Measurements from ENCODE around the gene MANBA. TPM values are rescaled to one million over a fixed set of nuclear protein-coding genes. Genes with fewer than 3 reads are reported as not detected.

The MANBA gene
- total and polyA plus RNA-seq, 2 of the 13 experiments (the other 11 are each of a cell fraction or from before 2014, with no cell fraction given), result 11.7 to 33.3 TPM

GRCh38 chr4:102808009-102808408 lies 47.2 kb upstream of the MANBA start:
- Histone ChIP-seq H3K27ac (ENCODE audit: extremely low read length, insufficient read depth, low read length) (no peak overlapping the region), H3K79me2 (ENCODE audit: insufficient read depth, low read length) (peaks cover 91% of the 10 kb centered on the region), H3K4me1 (ENCODE audit: insufficient read depth, low read length) (peaks cover 21% of the 10 kb centered on the region), H2AFZ (ENCODE audit: low read length) (no peak overlapping the region), H3K27me3 (ENCODE audit: control insufficient read depth in 1 of 2, insufficient read depth in 2 of 2, low read length in 2 of 2) (no peaks in the 10 kb centered on the region), H3K9me3 (ENCODE audit: low read length) (no peaks in the 10 kb centered on the region), H4K20me1 (ENCODE audit: insufficient read depth, low read length) (peaks cover 53% of the 10 kb centered on the region), H3K4me3 (replicated peaks in 1 of 3; ENCODE audit: insufficient read depth in 1 of 3, low read depth in 2 of 3, low read length in 3 of 3) (no peak overlapping the region), H3K9ac (ENCODE audit: insufficient read depth, low read depth, low read length) (no peak overlapping the region), H3K4me2 (ENCODE audit: low read depth, low read length) (no peak overlapping the region), H3K36me3 (replicated peaks in 1 of 2; ENCODE audit: control insufficient read depth in 1 of 2, insufficient read depth in 2 of 2, low read length in 2 of 2) (peaks cover 8 to 70% of the 10 kb centered on the region in 2 experiments)
- no peak for ATAC-seq
- 93% methylated on average over 2 of the region's 2 CpGs for WGBS (ENCODE audit: low lambda C conversion rate)
- CTCF ChIA-PET (ENCODE audit: low intra/inter-chr PET ratio, low total read pairs), result no interaction called here
- no peak for FAIRE-seq
- TF ChIP-seq ZNF782 (CRISPR knock-in tag; IDR thresholded peaks at IDR 0.05; ENCODE audit: borderline replicate concordance), result no peak
- TF ChIP-seq KDM5A (IDR thresholded peaks at IDR 0.05; ENCODE audit: borderline replicate concordance, low read length), result no peak
- no peak for TF ChIP-seq TMF1 (CRISPR knock-in tag; IDR thresholded peaks at IDR 0.05; ENCODE audit: low read depth)
- peak; percentile 86 for TF ChIP-seq RBM22 (optimal IDR thresholded peaks at IDR 0.05; ENCODE audit: low read length)
- intact Hi-C loops (cut with micrococcal nuclease; ENCODE audit: unreplicated experiment), result no loop called here
- POLR2A ChIA-PET, result no interaction called here
- in situ Hi-C loops (cut with HindIII; ENCODE audit: extremely low pct_ligation_motif_present, low pct_unique_long_range_greater_than_20kb), result no loop called here
- no TSS peak for BruUV-seq (replicated peaks)
- no peak for DNase-seq (ENCODE audit: low spot score)

- Histone ChIP-seq H4K20me1 (ENCODE audit: insufficient read depth, low read length) (peaks cover 52% of the 10 kb centered on the region), H3K4me2 (ENCODE audit: low read depth, low read length) (no peak overlapping the region), H3K36me3 (replicated peaks in 1 of 2; ENCODE audit: control insufficient read depth in 1 of 2, insufficient read depth in 2 of 2, low read length in 2 of 2) (peaks cover 11 to 70% of the 10 kb centered on the region in 2 experiments), H3K4me1 (ENCODE audit: insufficient read depth, low read length) (peaks cover 21% of the 10 kb centered on the region), H2AFZ (ENCODE audit: low read length) (no peak overlapping the region), H3K27ac (ENCODE audit: extremely low read length, insufficient read depth, low read length) (no peak overlapping the region), H3K9me3 (ENCODE audit: low read length) (no peaks in the 10 kb centered on the region), H3K79me2 (ENCODE audit: insufficient read depth, low read length) (peaks cover 88% of the 10 kb centered on the region), H3K9ac (ENCODE audit: insufficient read depth, low read depth, low read length) (no peak overlapping the region), H3K27me3 (ENCODE audit: control insufficient read depth in 1 of 2, insufficient read depth in 2 of 2, low read length in 2 of 2) (no peaks in the 10 kb centered on the region), H3K4me3 (replicated peaks in 1 of 3; ENCODE audit: insufficient read depth in 1 of 3, low read depth in 2 of 3, low read length in 3 of 3) (no peak overlapping the region)
- POLR2A ChIA-PET, result no interaction called here
- WGBS (ENCODE audit: low lambda C conversion rate), result 85% methylated on average over 1 of the region's 1 CpG
- DNase-seq (ENCODE audit: low spot score), result no peak
- CTCF ChIA-PET (ENCODE audit: low intra/inter-chr PET ratio, low total read pairs), result no interaction called here
- no TSS peak for BruUV-seq (replicated peaks)
- ATAC-seq, result no peak
- FAIRE-seq, result no peak
- in situ Hi-C loops (cut with HindIII; ENCODE audit: extremely low pct_ligation_motif_present, low pct_unique_long_range_greater_than_20kb) (no loop called here), intact Hi-C loops (cut with micrococcal nuclease; ENCODE audit: unreplicated experiment) (no loop called here)
- TF ChIP-seq ZNF343 (CRISPR knock-in tag; IDR thresholded peaks at IDR 0.05) (no peak), MXI1 (IDR thresholded peaks at IDR 0.05; ENCODE audit: borderline replicate concordance, low read depth, low read length) (no peak), NR3C1 (CRISPR knock-in tag; IDR thresholded peaks at IDR 0.05) (no peak), MTF1 (CRISPR knock-in tag; IDR thresholded peaks at IDR 0.05) (no peak), ZBTB8A (CRISPR knock-in tag; IDR thresholded peaks at IDR 0.05; ENCODE audit: borderline replicate concordance, low read depth) (no peak), ZNF34 (CRISPR knock-in tag; IDR thresholded peaks at IDR 0.05; ENCODE audit: borderline replicate concordance) (no peak), HNF4G (IDR thresholded peaks at IDR 0.05; ENCODE audit: borderline replicate concordance, low read depth, low read length) (no peak), HNF4G (CRISPR knock-in tag; IDR thresholded peaks at IDR 0.05; ENCODE audit: borderline replicate concordance, low read depth) (no peak), TARDBP (CRISPR knock-in tag; IDR thresholded peaks at IDR 0.05) (no peak)
Measured at GRCh38 chr4:102807345-102807744, 46.6 kb upstream of the MANBA start.
